Stimulated activated CD4-positive, alpha-beta T cell treated with anti-CD3 and anti-CD28 coated beads, TNF-alpha, amount 100 ng/mL, for 24 hours (primary cell): Measurements from ENCODE around the gene KRT40.
"Not testable (repeated sequence)": the region's sequence is repeated elsewhere in the genome, so short reads cannot be mapped to it uniquely, and the experiment has no call there.

Experiments
- DNase-seq, 3 experiments: peaks; one replicate each; pipeline ENCODE4 v3.0.0-alpha.2; 2020; ENCODE audit warnings: low read depth in 3 of 3

KRT40 gene

DNA sequence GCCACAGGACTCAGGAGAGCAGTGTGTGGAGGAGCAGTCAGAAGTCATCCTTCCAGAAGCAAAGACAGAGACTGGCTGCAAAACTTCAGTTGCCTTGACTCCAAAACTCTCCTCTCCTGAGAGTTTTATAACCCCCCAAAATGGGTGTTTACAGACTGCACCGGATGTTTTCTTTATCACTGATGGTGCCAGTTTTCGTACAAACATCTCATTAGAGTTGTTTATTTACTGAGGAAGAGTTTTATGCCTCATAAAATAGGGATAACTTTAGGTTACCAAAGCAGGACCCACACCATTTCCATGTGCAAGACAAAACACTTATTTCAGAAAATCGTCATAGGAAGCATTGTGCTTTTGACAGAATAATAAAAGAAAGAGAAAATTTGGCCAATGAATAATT lies at the start of gene KRT40:
Gene KRT40 (minus strand): TSS at position 101 of the 400 bp plus-strand sequence. CDS start 53 bp downstream, at position 48.
- no peak for DNase-seq

DNA sequence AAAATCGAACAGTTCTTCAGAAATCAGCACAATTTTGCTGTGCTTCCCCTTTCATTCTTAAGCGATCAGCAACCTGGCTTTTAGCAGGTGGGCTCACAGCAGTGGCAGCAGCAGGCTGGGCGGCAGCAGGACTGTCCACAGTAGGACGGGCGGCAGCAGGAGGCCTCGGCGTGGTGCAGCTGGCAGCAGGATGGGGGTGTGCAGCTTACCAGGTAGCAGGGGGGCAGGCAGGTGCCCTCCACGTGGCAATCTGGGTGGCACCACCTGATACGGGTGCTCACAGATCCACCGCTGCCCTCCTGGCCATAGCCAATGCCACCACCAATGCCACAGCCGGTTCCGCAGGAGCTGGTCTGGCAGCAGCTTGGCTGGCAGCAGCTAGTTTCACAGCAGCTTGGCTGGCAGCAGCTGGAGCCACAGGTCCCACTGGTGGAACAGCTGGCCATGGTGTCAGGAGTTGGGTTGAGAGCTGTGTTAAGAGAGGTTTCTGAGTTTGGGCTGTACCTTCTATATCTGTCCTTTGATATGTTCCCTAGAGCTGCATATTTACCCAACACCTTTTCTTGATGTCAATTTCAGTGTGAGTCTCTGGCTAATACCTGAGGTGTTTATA lies 45.6 kb upstream of the KRT40 start, which contains the start of gene KRTAP1-4:
Gene KRTAP1-4 (minus strand): TSS at position 563 of the 613 bp plus-strand sequence. CDS start 117 bp downstream, at position 446.
- no peak for DNase-seq

DNA sequence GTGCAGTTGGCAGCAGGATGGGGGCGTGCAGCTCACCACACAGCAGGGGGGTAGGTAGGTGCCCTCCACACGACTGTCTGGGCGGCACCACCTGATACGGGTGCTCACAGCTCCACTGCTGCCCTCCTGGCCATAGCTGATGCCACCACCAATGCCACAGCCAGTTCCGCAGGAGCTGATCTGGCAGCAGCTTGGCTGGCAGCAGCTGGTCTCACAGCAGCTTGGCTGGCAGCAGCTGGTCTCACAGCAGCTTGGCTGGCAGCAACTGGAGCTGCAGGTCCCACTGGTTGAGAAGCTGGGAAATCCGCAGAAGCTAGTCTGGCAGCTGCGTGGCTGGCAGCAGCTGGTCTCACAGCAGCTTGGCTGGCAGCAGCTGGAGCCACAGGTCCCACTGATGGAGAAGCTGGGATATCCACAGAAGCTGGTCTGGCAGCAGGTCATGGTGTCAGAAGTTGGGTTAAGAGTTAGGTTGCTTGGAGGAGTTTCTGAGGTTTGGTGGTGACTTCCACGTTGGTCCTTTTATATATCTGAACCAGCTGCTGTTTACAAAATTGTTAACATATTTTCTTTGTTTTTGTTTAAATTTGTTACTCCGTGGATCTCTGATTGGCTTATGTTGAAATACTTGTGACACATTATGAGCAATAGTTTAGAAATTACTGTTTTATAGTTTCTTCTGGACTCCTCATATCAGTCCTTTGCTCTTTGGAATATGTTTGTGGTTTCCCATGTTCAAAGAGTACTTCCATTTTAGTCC lies 42.8 kb upstream of the KRT40 start, which contains the start of gene KRTAP1-5:
Gene KRTAP1-5 (minus strand): TSS at position 494 of the 757 bp plus-strand sequence. CDS start 53 bp downstream, at position 441.
- no peak for DNase-seq

DNA sequence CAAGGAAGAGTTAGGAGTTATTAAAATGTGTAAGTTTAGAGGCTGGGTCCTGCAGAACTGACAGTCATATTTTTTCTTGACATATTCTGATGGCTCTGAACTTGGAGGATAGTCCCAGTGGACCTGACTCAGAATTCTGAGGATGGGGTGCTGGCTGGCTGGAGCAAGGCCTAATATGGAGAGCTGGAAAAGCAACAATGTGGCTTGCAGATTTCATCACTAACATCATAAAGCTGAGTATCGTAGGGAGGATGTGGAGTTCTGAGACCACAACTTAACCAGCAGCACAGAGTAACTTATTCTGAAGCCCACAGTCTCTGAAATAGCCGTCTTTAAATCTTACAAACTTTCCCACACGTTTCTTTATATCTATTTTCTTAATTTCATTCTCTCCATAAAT lies 40.6 kb upstream of the KRT40 start:
- no peak for DNase-seq

DNA sequence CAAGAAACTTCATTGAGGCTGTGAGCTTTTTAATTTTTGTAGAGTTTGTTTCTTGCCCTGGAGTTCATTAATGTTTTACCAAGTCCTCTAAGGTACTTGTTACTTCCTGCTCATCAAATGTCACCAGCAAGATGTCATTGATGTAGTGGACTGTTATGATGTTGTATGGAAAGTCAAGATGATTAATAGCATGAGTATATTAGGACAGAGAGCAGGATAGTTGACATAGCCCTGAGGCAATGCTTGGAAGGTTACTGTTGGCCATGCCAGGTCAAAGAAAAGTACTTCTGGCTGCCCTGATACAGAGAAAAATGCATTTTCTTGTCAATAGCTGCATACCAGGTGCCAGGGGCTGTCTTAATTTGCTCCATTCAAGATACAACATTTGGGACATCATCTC lies 36.2 kb upstream of the KRT40 start:
- no peak for DNase-seq

DNA sequence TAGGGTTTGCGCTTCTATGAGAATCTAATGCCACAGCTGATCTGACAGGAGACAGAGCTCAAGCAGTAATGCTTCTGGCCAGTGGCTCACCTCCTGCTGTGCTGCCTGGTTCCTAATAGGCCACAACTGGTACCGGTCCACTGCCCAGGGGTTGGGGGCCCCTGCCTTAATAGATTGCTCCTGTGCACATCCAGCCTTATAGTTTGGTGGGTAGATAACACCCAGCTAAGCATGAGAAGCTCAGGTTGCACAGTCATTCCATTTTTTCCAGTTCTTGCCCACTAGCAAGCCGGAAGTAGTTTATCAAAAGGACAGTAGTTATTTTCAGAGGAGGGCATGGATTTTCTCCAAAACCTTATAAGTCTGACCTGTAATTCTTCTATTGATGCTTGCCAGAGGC lies 35.3 kb upstream of the KRT40 start:
- no peak for DNase-seq

DNA sequence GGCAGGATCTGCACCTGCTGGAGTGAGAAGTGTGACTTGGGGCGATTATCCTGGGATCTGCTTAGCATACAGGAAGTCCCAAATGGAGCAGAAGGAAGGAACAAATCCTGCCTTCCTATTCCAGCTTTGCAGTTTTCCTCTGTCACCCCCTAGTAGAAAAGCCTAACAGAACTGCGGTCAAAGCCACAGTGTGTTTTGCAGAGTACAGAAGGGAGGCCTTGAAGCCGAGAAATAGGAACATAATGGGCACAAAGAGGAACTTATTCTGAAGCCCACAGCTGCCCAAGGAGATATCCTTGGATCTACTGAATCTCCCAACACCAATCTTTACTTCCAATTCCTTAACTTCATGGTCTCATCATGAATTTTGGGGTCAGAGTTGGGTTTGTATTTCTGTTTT lies 34.4 kb upstream of the KRT40 start:
- DNase-seq, result no peak

DNA sequence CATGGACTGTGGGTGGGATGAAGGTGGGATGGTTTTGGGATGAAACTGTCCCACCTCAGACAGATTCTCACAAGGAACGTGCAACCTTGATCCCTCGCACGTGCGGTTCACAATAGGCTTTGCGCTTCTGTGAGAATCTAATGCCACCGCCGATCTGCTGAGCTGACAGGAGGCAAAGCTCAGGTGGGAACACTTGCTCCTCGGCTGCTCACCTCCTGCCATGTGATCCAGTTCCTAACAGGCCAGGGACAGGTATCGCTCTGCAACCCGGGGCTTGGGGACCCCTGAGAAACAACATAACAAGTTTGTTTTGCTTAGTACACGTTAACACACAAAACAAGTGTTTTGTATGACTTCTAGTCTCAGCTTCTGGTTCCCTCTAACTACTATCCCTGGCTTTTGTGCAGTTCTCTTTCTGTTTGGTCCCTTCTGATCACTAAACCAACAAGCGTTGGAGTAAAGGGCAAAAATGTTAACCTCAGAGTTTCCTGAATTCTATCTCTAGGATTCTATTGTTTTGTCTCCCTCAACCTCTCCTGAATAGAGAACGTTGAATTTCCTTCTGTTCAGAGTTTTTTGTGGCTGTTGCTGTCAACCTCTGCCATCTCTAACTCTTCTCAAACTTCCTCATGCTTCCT lies 32.6 kb upstream of the KRT40 start:
- DNase-seq, result no peak

DNA sequence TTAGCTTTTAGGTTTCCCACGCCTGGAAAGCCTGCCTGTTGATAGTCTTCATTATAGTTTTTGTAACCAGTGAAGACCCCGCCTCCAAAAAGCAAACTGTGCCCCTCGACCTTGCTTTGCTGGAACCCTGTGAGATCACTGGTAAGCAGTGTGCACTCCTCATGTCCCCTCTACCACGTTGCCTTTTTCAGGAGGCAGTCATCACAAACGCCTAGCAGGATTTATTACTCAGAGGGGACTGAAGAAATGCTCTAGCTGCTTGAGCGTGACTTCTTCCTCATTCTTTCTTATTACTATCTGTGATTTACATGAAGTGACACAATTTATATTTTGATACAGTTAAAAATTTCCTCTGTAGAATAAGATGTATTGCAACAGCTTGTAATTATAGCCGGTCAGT lies 31.3 kb upstream of the KRT40 start:
- no peak for DNase-seq

DNA sequence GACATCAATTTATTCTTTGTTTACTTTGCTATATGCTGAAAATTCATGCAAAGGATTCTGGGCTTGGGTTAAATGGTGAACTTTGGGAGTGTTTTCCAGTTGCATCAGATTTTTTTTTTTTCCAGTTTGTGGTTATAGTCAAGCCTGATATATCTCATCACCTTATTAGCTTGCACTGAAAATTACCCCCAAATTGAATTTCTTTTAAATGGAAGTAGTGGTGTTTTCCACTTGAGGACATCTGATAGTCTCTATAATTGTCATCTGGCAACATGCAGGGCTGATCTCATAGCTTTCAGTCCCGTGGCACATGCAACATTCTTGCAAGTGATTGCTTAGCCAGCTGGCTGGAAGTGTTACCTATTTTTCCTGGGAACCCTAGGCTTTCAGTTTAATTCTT lies 29.5 kb upstream of the KRT40 start:
- DNase-seq, result no peak

DNA sequence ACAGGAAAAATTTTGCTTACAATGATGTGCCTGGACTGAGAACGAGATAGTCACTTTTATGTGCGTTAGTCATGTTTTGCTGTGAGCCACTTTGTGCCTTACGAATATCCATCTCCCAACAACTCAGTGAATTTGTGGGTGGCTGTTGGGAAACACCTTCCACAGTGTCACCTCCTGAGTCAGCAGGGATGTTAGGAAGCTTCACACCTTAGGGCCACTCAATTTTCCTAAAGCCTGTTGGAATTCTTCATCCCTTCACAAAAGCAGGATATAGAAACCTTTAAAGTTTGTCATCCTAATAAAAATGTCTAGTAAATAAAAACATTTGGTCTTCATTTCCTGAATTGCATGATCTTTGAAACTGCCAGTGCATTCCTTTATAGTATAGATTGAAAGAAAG lies 29.1 kb upstream of the KRT40 start:
- DNase-seq, result no peak

DNA sequence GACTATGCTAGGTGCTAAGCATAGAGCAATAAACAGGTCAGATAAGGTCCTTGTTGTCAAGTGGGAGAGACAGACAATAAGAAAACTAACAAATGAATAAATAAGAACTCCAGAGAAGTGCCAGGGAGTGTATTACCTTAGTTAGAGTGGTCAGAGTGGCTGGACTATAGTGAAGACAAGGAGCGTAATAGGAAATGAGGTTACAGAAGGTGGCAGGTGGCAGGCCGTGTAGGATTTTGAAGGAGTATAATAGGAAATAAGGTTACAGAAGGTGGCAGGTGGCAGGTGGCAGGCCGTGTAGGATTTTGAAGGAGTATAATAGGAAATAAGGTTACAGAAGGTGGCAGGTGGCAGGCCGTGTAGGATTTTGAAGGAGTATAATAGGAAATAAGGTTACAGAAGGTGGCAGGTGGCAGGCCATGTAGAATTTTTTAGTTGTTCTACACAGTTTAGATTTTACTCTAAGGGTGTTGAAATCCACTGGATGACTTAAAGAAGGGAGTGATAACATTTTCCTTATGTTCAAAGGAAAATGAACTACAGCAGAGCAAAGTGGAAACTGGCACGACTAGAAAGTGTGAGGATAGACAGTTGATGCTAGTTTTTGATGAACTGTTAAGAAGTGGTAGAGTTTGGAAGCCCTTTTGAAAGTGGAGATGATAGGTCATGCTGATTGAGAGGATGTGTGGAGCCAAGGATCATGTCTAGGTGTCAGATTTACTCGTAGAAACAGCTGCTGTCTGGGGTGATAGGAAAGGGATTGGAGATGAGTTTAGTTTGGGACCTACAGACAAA lies 28.4 kb upstream of the KRT40 start:
- DNase-seq, result no peak

DNA sequence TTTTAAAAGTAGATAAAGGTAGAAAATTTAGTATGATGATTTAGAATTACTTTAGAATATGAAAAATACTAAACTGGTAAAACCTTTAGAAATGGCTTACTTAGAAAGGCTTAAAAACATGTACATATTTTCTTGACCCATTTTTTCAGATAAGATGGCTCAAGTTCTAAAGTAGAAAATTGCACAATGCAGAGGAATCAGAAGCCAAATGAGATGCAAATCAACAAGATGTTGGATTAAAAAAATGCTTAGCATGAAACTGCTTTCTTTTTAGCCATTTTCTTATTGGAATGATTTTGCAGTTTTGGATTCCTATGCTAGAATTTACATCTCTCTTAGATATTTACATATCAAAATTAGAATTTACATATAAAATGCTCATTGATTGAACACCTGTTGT lies 26.3 kb upstream of the KRT40 start:
- no peak for DNase-seq

DNA sequence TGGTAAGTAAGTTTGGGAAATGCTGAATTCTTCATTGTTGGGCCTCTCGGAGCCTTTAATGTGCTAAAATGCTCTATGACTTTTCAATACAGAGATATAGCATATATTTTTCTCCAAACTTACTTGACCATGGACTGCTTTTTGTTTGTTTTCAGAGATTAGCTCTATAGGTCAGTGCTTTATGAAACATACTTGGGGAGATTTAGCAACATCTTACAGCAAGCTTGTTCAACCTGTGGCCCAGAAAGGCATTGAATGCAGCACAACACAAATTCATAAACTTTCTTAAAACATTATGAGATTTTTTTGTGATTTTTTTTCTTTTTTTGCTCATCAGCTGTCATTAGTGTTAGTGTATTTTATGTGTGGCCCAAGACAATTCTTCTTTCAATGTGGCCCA lies 25.8 kb upstream of the KRT40 start:
- DNase-seq, result no peak

DNA sequence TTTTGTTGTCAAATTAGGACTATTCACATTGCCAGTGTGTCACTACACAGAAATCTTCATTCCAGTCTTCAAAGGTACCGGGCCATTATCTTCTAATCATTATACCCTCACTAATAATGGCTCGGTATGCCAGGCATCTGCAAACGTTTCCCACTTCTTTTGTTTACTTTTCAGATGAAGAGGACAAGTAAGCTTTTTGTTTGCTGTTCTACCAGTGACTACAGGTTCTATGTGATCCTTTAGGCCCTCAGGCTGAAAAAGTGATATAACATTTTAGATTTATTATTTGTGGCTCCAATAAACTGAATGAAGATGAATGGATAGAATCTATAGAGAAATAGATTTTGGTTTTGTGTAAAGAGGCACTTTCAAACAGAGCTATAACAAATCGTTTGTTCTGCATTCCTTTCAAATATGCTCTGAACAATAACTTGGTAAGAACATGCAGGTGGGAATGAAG lies 25.2 kb upstream of the KRT40 start:
- no peak for DNase-seq

DNA sequence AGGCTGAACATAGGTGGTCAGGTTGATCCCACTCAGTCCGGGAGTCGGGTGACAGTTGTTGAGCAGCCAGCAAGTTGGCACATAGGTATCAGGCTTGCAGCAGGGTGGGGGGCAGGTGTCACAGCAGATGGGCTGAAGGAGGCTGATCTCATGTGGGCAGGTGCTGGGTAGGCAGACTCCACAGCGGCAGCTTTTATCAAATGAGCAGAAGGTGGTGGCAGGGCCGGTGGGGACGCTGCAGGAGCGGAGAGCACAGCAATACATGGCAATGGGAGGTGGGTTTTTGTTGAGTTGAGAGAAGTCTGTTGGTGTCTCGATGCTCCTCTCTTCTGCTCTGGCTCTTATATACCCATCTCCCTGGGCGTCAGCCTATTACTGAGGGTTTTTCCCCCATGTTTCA lies 24.7 kb upstream of the KRT40 start, which contains the start of gene KRTAP3-1:
Gene KRTAP3-1 (minus strand): TSS at position 318 of the 400 bp plus-strand sequence. CDS start 54 bp downstream, at position 264.
- DNase-seq, result no peak

DNA sequence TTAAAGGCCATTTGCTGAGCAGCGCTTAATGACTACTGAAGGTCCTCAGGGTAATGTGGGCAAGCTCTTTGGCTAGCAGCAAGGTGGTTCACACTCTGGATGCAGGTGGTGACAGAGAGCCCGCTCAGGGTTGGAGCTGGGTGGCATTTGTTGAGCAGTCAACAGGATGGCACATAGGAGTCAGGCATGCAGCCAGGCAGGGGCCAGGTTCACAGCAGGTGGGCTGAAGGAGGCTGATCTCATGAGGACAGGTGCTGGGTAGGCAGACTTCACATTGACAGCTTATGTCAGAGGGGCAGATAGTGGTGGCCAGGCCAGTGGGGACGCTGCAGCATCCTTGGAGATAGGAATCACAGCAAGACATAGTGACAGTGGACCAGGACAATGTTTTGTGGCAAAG lies 20.3 kb upstream of the KRT40 start:
- DNase-seq, result no peak

DNA sequence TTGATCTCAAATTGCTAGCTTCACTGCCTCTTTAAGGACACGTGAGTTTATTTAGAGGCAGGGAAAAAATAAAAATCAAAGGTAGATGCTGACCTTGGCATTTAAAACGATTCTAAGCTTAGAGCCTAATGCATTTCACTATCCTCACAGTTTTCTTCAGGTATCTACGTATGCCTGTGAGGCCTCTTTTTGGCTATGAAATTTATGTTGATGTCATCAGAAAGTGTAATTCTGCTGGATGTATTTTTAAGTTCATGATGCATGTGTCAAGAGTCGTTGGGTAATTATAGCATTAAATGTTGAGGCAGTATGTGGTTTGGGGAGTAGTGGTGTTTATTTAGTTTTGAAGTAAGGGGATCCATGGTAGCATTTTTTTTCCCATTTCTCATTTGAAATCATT lies 19.8 kb upstream of the KRT40 start:
- DNase-seq, result no peak

DNA sequence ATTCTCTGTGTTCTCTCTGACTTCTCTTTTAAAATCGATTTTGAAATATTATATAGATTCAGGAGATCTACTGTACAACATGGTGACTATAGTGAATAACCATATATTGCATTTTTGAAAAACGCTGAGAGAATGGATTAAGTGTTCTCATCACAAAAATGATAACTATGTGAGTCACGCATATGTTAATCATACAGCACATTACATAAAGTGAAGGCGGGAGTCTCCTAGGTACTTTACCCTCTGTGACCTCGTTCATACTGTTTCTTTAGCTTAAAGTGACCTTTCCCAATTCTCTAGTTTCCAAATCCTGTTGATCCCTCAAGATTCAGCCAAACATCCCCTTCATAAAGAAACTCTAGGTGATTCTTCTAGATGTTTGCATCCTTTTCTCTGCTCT lies 18.7 kb upstream of the KRT40 start:
- no peak for DNase-seq

DNA sequence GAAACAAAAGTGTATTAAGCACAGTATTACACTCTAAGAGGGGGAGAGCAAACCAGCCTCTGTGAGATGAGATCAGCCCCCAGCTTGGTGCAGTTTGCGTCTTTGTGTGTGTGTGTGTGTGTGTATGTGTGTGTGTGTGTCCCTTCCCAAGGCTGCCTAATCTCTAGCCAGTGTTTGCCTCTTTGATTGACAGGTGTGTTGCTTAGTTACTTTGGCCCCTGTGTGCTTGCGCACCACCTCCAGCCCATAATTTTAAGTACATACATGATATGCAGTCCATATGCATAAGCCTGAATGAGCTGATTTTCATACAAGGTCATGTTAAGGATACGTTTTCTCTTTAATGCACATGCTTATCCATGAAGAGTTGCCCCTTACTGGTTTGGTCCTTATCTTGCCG lies 17.7 kb upstream of the KRT40 start:
- DNase-seq, result no peak

DNA sequence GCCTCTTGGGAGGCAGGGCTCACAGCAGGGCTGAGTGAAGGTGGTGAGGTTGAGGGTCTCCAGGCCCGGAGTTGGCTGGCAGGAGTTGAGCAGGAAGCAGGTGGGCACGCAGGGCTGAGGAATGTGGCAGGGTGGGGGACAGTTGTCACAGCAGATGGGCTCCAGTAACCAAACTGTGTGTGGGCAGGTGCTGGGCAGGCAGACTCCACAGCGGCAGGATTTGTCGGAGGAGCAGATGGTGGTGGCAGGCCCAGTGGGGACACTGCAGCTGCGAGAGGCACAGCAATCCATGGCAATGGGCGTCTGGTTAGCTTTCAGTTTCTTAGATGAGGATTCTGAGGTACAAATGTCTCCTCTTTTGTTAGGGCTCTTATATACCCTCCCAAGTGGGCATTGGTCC lies 15.4 kb upstream of the KRT40 start, which contains the start of gene KRTAP3-2:
Gene KRTAP3-2 (minus strand): TSS at position 344 of the 400 bp plus-strand sequence. CDS start 53 bp downstream, at position 291.
- not testable (repeated sequence) for DNase-seq

DNA sequence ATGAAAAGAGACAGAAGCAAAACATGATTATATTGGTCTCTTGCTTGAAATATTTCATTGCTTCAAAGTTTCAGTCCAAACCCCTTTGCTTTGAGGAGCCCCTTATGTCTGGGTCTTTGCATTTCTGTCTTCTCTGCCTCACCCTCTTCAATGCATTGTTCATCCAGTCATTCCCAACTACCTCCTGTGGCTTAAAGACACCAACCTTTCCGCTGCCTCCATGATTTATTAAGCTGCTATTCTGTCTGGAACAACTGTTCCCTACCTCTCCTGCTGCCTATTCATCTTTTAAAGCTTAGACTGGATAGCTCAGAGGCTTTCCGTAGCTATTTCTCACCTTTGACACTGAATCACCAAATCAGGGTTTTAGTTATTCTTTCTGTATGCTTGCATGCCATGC lies 13.2 kb upstream of the KRT40 start:
- DNase-seq, result no peak
